ENCODE measurements around the gene EGFR.

Gene EGFR

DNA sequence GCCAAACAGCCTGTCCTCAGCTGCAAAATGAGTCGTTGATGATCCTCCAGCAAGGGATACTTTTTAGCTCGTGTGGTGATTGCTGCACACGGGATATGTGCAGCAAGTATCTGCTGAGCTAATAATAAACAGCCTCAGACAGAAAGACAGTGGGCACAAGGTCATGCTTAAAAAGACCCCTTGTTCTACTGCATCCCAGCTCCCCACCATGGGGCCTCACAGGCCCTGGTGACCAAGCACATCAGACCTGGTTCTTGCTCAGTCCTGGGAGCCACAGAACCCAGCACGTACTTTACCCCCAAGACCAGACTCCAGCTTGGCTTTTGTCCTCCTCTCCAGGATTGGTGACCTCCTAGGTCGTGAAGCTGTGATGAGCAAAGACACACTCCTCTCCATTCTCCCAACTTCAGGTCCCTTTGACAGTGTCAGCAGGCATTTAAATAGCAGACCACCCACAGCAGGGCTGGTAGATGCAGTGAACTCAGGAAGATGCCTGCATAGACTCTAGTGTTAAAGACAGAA is 50.5 kb downstream of the EGFR start:
- no peak for ATAC-seq (ENCODE audit: low read depth)
- Mint-ChIP-seq H3K4me1 (peaks cover 16% of the 10 kb centered on the region), H3K36me3 (no peaks in the 10 kb centered on the region), H3K9me3 (no peaks in the 10 kb centered on the region), H3K27ac (no peak overlapping the region), H3K4me3 (no peak overlapping the region), H3K27me3 (peaks cover 15% of the 10 kb centered on the region)
- DNase-seq (ENCODE audit: low spot score in 2 of 2): no peak

DNA sequence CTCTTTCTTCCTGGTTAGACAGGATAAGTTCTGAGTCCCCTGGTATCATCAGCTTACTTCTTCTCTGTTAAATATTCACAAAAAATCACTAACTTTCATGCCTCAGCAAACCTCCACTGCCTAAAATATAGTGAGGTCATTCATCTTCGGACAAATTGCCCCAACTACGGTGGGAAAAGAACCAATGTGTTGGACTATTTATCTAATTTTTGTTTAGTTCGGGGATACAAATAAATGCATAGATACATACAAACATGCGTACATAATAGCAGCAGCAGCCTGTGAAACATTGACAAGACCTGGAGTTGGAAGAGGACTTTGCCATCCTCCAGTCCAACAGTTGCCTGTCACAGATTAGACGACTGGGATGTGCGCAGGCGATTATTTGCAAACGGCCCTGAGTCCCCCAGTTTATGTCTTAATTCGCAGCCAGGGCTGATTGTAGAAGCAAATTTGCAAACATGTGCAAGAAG is 51.5 kb downstream of the EGFR start:
- H3K4me1 Mint-ChIP-seq: peaks cover 16% of the 10 kb centered on the region
- ATAC-seq (ENCODE audit: low read depth) (no peak), DNase-seq (ENCODE audit: low spot score in 2 of 2) (no peak)
- H3K9me3 Mint-ChIP-seq: no peaks in the 10 kb centered on the region
- no peak overlapping the region for H3K27ac Mint-ChIP-seq
- no peak overlapping the region for H3K4me3 Mint-ChIP-seq
- peaks cover 13% of the 10 kb centered on the region for H3K27me3 Mint-ChIP-seq
- H3K36me3 Mint-ChIP-seq: no peaks in the 10 kb centered on the region

GRCh38 chr7:55070854-55071253 is 52.0 kb downstream of the EGFR start:
- Mint-ChIP-seq H3K36me3 (no peaks in the 10 kb centered on the region), H3K4me1 (peaks cover 15% of the 10 kb centered on the region), H3K9me3 (no peaks in the 10 kb centered on the region), H3K4me3 (no peak overlapping the region), H3K27me3 (peaks cover 12% of the 10 kb centered on the region), H3K27ac (no peak overlapping the region)
- DNase-seq (ENCODE audit: low spot score in 2 of 2): no peak
- no peak for ATAC-seq (ENCODE audit: low read depth)

DNA sequence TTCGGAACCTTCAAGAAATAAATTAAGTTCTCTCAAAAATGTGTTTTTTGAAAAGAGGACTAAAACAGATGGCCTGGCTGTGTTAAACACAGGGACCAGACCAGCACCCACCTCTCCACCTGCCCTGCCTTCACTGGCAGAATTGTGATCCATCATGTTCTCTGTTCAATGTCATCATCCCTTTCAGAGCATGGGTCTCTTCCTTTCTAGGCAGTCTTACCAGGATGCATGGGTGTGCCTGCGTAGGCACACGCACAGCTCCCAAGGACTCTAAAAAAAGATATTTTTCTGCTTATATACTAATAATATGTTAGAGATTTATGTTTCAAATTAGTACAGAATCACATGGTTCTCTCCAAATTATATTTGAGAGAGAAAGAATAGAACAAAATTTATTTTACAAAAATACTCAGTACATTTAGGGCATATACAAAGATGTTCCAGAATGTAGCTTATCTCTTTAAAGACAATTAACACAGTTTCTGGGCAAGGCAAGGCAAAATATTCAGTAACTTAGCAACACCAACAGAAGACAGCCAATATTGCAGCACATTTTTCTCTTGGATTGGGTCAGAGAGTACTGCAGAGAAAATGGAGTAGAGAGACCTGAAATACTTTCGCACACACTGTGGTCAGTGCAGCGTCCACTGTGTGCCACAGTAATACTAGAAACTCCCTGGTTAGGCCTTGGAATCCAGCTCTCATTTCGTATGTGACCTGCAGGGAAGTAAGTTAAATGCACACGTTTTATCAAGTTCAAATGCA is 52.8 kb downstream of the EGFR start:
- Mint-ChIP-seq H3K36me3 (no peaks in the 10 kb centered on the region), H3K9me3 (no peaks in the 10 kb centered on the region), H3K27me3 (peaks cover 11% of the 10 kb centered on the region), H3K4me3 (no peak overlapping the region), H3K27ac (no peak overlapping the region), H3K4me1 (peaks cover 14% of the 10 kb centered on the region)
- ATAC-seq (ENCODE audit: low read depth) (no peak), DNase-seq (ENCODE audit: low spot score in 2 of 2) (no peak)

DNA sequence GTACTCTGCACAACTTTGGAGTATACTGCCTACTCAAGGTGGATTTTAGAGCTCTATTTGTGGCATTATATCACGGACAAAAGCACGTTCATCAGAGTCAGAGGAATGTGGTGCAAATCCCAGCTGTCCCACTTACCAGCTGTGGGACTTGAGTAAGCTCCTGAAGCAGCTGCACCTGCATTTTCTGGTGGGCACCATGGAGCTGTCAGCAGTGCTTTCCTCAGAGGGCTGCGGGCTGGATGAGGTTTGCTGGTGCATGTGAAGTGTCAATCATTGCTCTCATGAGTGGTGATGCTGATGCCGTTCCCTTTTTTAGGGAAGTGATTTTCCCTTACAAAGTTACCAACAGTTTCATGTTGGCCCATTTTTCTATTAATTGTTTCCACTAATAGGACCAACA is 53.4 kb downstream of the EGFR start:
- no peak overlapping the region for H3K4me3 Mint-ChIP-seq
- H3K4me1 Mint-ChIP-seq: peaks cover 14% of the 10 kb centered on the region
- ATAC-seq (ENCODE audit: low read depth) (no peak), DNase-seq (ENCODE audit: low spot score in 2 of 2) (no peak)
- H3K27ac Mint-ChIP-seq: no peak overlapping the region
- H3K27me3 Mint-ChIP-seq: peaks cover 9% of the 10 kb centered on the region
- H3K9me3 Mint-ChIP-seq: no peaks in the 10 kb centered on the region
- H3K36me3 Mint-ChIP-seq: no peaks in the 10 kb centered on the region

DNA sequence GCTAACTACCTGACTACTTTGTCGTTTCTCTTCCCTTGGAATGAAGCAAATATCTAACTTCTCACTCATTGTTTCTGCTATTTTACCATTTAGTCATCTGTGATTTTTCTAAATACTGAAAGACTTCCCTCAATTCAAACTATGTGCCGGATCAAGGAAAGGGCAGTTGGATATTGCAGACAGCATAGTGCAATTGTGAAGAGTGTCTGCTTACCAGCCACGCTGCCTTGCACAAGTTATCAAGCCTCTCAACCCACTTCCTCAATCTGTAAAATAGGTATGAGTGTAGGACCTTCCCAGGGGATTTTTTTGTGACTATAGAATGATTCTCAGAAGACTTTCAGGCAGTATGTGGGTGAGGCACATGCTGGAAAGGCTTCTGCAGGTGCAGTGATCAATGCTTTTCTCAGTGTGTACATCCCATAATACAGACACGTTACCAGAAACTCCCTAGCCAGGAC is 54.3 kb downstream of the EGFR start:
- peak in 1 of 2 donors; percentile 16 for DNase-seq (ENCODE audit: low spot score in 2 of 2)
- H3K36me3 Mint-ChIP-seq: no peaks in the 10 kb centered on the region
- H3K4me3 Mint-ChIP-seq: no peak overlapping the region
- peaks cover 14% of the 10 kb centered on the region for H3K4me1 Mint-ChIP-seq
- peak overlapping the region; percentile 92 for H3K27ac Mint-ChIP-seq
- peak; percentile 64 for ATAC-seq (ENCODE audit: low read depth)
- H3K9me3 Mint-ChIP-seq: no peaks in the 10 kb centered on the region
- peaks cover 6% of the 10 kb centered on the region for H3K27me3 Mint-ChIP-seq

- peak; percentile 23 to 29 for DNase-seq (ENCODE audit: low spot score in 2 of 2)
- H3K9me3 Mint-ChIP-seq: no peaks in the 10 kb centered on the region
- ATAC-seq (ENCODE audit: low read depth): peak; percentile 87
- peaks cover 6% of the 10 kb centered on the region for H3K27me3 Mint-ChIP-seq
- no peaks in the 10 kb centered on the region for H3K36me3 Mint-ChIP-seq
- H3K27ac Mint-ChIP-seq: peak overlapping the region; percentile 92
- peak overlapping the region; percentile 80 for H3K4me3 Mint-ChIP-seq
- H3K4me1 Mint-ChIP-seq: peaks cover 14% of the 10 kb centered on the region
These were observed 55.2 kb downstream of the EGFR start for GRCh38 chr7:55073976-55074528.

DNA sequence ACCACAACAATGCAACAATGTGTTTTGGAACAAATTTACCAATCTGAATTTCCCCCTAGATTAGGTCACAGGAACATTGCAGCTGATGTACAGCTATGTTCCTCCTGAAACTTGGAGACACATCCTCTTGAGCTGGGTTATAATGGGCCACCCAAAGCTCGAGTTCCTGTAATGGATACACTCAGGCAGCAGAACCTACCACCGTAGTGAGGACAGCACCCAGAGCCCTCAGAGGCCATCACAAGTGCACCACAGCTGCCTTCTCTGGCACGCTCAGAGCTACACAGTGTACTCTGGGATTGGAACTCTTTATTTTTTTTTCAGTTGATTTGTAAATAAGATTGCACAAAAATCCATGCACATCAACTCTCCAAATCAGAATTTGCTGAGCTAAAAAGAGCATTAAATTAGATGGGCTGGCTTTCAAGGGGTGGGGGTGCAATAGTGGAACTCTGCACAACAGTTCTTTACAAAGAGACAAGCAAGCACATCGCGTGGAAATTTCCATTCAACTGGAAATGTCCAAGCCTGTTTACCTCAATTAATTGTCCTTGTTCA is 56.7 kb downstream of the EGFR start:
- Mint-ChIP-seq H3K4me1 (peaks cover 14% of the 10 kb centered on the region), H3K4me3 (no peak overlapping the region), H3K36me3 (no peaks in the 10 kb centered on the region), H3K27ac (no peak overlapping the region), H3K27me3 (peaks cover 4% of the 10 kb centered on the region), H3K9me3 (no peaks in the 10 kb centered on the region)
- ATAC-seq (ENCODE audit: low read depth): no peak
- DNase-seq (ENCODE audit: low spot score in 2 of 2): no peak

DNA sequence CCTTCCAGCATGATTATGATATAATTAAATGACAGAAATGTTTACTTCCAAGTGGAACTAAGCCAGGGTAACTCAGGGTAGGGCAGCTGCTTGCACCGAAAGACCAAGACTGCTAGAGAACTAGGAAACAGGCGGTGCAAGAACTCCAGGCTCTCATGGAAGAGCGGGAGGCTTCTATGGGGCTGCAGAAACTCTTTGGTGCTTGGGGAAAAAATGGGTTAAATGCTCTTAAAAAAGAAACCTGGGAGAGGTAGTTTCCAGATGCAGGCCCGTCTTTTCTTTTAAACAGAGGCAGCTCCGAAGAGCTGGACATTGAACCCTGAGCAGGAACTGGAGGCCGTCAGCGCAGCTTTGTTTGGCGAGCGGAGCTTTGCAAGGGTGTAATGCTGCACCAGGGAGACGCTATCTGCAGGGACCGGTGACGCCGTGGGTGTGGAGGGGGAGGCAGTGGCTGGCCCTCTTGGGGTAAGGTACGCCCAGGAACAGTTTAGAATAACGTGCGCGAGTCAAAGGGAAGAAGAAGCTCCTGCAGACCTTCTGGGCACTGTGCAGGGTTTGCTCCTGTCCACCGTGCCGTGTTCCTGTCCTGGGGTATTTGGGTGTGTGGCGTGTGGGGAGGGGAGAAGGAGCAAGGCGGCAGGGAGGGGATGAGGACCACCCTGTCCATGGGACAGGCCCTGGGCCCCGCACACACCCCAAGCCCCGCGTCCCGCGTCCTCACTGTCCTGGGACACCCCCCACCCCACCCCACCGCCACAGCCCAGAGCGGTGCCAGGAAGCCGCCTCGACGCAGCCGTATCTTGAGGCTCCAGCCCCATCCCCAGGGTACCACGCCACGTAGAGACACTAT is 59.0 kb downstream of the EGFR start:
- ATAC-seq (ENCODE audit: low read depth) (no peak), DNase-seq (ENCODE audit: low spot score in 2 of 2) (no peak)
- Mint-ChIP-seq H3K4me1 (peaks cover 14% of the 10 kb centered on the region), H3K27me3 (peaks cover 5% of the 10 kb centered on the region), H3K36me3 (no peaks in the 10 kb centered on the region), H3K4me3 (no peak overlapping the region), H3K9me3 (no peaks in the 10 kb centered on the region), H3K27ac (no peak overlapping the region)

DNA sequence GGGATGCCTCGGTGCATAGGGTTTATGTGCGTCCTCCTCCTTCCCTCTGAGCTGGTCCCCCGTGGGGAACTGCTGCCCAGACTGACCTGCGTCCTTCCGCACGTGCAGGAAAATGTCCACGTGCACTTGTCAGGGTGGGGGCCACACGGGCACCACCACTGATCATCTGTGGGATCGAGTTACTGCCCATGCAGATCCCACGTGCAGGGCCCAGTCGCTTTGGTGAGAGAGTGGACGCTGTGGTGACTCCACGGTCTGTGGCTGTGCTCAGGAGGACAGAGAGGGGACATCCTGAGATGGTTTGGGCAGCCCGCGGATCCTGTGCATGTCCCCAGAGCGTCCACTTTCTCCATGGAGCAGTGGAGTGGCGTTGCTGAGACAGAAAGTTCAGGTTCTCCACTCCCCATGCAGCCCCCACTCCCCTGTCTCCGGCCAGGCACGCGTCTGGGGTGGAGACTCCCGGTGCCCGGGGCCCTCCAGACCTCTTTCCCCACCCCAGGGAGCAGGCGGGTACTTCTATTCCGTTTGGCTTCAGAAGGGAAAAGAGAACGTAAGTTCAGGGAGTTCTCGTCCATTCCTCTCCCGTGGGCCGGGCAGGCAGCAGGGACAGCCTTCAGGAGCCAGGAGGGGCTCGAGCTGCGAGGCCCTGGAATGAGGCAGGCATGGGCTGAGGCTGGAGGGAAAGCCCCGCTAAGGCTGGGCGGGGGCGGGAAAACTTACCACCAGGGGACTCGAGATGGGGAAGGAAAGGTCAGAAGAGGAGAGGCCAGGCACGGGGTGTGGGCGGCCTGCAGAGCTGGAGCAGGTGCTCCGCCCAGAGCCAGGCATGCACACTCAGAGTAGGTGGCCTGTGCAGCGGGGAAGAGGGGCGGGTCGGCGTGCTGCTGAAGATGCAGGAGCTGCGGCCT is 59.9 kb downstream of the EGFR start:
- ATAC-seq (ENCODE audit: low read depth): no peak

DNA sequence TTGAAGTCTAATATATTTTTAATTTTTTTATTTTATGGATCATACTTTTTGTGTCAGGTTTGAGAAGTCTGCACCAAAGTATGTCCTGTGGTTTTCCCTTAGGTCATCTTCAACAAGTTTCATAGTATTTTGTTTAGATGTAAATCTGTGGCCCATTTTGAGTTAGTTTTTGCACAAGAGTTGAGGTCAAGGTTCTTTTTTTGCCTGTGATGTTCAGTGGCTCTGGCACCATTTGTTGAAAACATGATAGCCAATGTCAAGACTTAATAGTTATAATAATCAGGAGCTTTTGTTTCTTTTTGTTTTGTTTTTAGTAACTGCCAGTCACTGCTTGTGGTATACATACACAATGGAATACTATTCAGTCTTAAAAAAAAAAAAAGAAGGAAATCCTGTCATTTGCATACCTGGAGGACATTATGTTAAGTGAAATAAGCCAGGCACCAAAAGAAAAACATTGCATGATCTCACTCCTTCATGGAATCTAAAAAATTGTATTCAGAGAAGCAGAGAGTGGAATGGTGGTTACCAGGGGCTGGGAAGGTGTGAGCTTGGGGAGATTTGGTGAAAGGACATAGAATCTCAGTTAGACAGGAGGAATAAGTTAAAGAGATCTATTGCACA is 61.3 kb downstream of the EGFR start:
- Mint-ChIP-seq H3K36me3 (no peaks in the 10 kb centered on the region), H3K9me3 (no peaks in the 10 kb centered on the region), H3K27ac (no peak overlapping the region), H3K4me1 (no peaks in the 10 kb centered on the region), H3K4me3 (no peak overlapping the region), H3K27me3 (peaks cover 8% of the 10 kb centered on the region)
- ATAC-seq (ENCODE audit: low read depth) (no peak), DNase-seq (ENCODE audit: low spot score in 2 of 2) (no peak)

More for the DNA sequence above, 59.9 kb downstream of the EGFR start:
- H3K9me3 Mint-ChIP-seq: no peaks in the 10 kb centered on the region
- no peaks in the 10 kb centered on the region for H3K36me3 Mint-ChIP-seq
- no peak overlapping the region for H3K27ac Mint-ChIP-seq
- no peak for DNase-seq (ENCODE audit: low spot score in 2 of 2)
- H3K27me3 Mint-ChIP-seq: peaks cover 7% of the 10 kb centered on the region
- H3K4me1 Mint-ChIP-seq: peaks cover 6% of the 10 kb centered on the region
- H3K4me3 Mint-ChIP-seq: no peak overlapping the region

DNA sequence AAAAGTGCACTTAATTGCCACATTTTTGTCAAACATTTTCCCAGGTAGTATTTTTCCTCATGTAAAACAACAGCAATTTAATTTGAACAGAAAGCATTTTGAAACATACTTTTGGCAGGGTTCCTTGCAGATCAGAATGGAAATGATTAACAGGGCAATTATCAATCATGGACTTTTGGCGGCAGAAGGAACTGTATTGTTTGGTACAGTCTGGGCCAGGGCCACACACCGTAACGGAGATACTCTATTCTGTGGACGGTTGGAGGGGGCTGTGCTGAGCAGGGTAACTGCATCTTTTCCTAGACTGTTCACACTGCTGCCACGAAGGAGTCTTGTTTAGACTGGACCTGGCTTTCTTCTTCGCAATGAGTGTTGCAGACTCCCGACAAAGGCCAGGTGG is 62.3 kb downstream of the EGFR start:
- ATAC-seq (ENCODE audit: low read depth) (no peak), DNase-seq (ENCODE audit: low spot score in 2 of 2) (no peak)
- Mint-ChIP-seq H3K27me3 (peaks cover 11% of the 10 kb centered on the region), H3K4me3 (no peak overlapping the region), H3K4me1 (peaks cover 3% of the 10 kb centered on the region), H3K9me3 (no peaks in the 10 kb centered on the region), H3K27ac (no peak overlapping the region), H3K36me3 (no peaks in the 10 kb centered on the region)

Data from memory B cell (primary cell).